Natural killer cell (primary cell): ENCODE measurements around the gene ALG1. TPM values are rescaled to one million over a fixed set of nuclear protein-coding genes. Genes with fewer than 3 reads are reported as not detected.

Experiments used
- ATAC-seq, 3 donors: fragments of 150-1000 bp in 2 of 3; fragments of 200-7000 bp in 1 of 3; cut with Tn5 transposase; 1 replicate in 1 of 3; 2 replicates in 2 of 3; pipeline ENCODE4 v1.10.0; 2021; ENCODE audit warnings: mild to moderate bottlenecking in 2 of 3, moderate library complexity in 2 of 3
- DNase-seq, 2 donors: peaks; one replicate each; pipeline versions ENCODE4 v3.0.0 to v3.0.0-alpha.2; 2013 to 2021; ENCODE audit warnings: mixed read lengths in 1 of 2
- H3K27ac ChIP-seq: one replicate; pipeline ENCODE4 v1.5.1; 2013; ENCODE audit warnings: mild to moderate bottlenecking, low read length
- H3K27me3 ChIP-seq: one replicate; pipeline ENCODE4 v1.6.1; 2013; ENCODE audit warnings: low read length; ENCODE audit not compliant: control insufficient read depth, insufficient read depth
- H3K36me3 ChIP-seq: one replicate; pipeline ENCODE4 v1.6.1; 2013; ENCODE audit warnings: low read length; ENCODE audit not compliant: control insufficient read depth, insufficient read depth
- H3K4me1 ChIP-seq: one replicate; pipeline ENCODE4 v1.6.1; 2013; ENCODE audit warnings: low read length; ENCODE audit not compliant: control insufficient read depth, insufficient read depth
- H3K4me3 ChIP-seq: one replicate; pipeline ENCODE4 v1.5.1; 2013; ENCODE audit warnings: low read length
- H3K9me3 ChIP-seq: one replicate; pipeline ENCODE4 v1.6.1; 2013; ENCODE audit warnings: low read length; ENCODE audit not compliant: control insufficient read depth, insufficient read depth
- H3K27ac Mint-ChIP-seq, 2 donors: one replicate each; pipeline ENCODE4 v1.8.0; 2022; ENCODE audit warnings: mild to moderate bottlenecking in 2 of 2, mixed read lengths in 2 of 2, moderate library complexity in 1 of 2
- H3K27me3 Mint-ChIP-seq, 2 donors: one replicate each; pipeline ENCODE4 v1.8.0; 2022; ENCODE audit warnings: low read depth in 2 of 2, mixed read lengths in 2 of 2
- H3K36me3 Mint-ChIP-seq: one replicate; pipeline ENCODE4 v1.8.0; 2022; ENCODE audit warnings: mixed read lengths
- H3K4me1 Mint-ChIP-seq, 2 donors: one replicate each; pipeline ENCODE4 v1.8.0; 2022; ENCODE audit warnings: mixed read lengths in 2 of 2
- H3K4me3 Mint-ChIP-seq: one replicate; pipeline ENCODE4 v1.8.0; 2022; ENCODE audit warnings: mild to moderate bottlenecking, moderate library complexity, mixed read lengths
- H3K9me3 Mint-ChIP-seq, 2 donors: one replicate each; pipeline ENCODE4 v1.8.0; 2022; ENCODE audit warnings: mixed read lengths in 2 of 2
- WGBS: methylation state at CpG from one replicate; pipeline ENCODE4 v1.1.7; 2013; ENCODE audit warnings: missing lambda C conversion rate; ENCODE audit not compliant: insufficient coverage; 5-methylcytosine and 5-hydroxymethylcytosine counted together
- intact Hi-C: fragments of 100-400 bp; cut with micrococcal nuclease; formaldehyde crosslinking; loops from one replicate; pipeline ENCODE4 v1.14.2; 2022
- total RNA-seq, 4 donors: library from RNA; stranded (reverse); fragments of 120-200 nt in 1 of 4; gene quantifications; one replicate each; pipeline versions ENCODE4 v1.2.3 to v1.2.4, GENCODE V29; 2013 to 2022
- TF ChIP-seq, protein P1 (sequence below): fragments of 200-600 bp; IDR thresholded peaks from one replicate; pipeline ENCODE4 v1.8.0; 2022; ENCODE audit warnings: antibody characterized with exemption

ALG1 gene
- total RNA-seq, 3 donors from 2014 or later (not counting 1 experiment from before 2014, with no cell fraction given): 13.4 to 20.0 (median 17.4) TPM

- Histone ChIP-seq H3K4me1 (no peaks in the 10 kb centered on the region), H3K27me3 (no peaks in the 10 kb centered on the region), H3K36me3 (no peaks in the 10 kb centered on the region), H3K9me3 (no peaks in the 10 kb centered on the region), H3K4me3 (no peak overlapping the region), H3K27ac (no peak overlapping the region)
- H3K36me3 Mint-ChIP-seq: no peaks in the 10 kb centered on the region
- TF ChIP-seq, protein P1, sequence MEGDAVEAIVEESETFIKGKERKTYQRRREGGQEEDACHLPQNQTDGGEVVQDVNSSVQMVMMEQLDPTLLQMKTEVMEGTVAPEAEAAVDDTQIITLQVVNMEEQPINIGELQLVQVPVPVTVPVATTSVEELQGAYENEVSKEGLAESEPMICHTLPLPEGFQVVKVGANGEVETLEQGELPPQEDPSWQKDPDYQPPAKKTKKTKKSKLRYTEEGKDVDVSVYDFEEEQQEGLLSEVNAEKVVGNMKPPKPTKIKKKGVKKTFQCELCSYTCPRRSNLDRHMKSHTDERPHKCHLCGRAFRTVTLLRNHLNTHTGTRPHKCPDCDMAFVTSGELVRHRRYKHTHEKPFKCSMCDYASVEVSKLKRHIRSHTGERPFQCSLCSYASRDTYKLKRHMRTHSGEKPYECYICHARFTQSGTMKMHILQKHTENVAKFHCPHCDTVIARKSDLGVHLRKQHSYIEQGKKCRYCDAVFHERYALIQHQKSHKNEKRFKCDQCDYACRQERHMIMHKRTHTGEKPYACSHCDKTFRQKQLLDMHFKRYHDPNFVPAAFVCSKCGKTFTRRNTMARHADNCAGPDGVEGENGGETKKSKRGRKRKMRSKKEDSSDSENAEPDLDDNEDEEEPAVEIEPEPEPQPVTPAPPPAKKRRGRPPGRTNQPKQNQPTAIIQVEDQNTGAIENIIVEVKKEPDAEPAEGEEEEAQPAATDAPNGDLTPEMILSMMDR: no peak
- H3K27me3 Mint-ChIP-seq: peaks cover 0 to 7% of the 10 kb centered on the region in 2 donors
- 91% methylated on average over 6 of the region's 7 CpGs for WGBS
- no peak overlapping the region for H3K27ac Mint-ChIP-seq
- DNase-seq (no peak), ATAC-seq (no peak)
- no peak overlapping the region for H3K4me3 Mint-ChIP-seq
- intact Hi-C loops: no loop called here
- H3K9me3 Mint-ChIP-seq: no peaks in the 10 kb centered on the region
- H3K4me1 Mint-ChIP-seq: no peaks in the 10 kb centered on the region
Measured at GRCh38 chr16:5064915-5065314, 6.7 kb upstream of the ALG1 start.

DNA sequence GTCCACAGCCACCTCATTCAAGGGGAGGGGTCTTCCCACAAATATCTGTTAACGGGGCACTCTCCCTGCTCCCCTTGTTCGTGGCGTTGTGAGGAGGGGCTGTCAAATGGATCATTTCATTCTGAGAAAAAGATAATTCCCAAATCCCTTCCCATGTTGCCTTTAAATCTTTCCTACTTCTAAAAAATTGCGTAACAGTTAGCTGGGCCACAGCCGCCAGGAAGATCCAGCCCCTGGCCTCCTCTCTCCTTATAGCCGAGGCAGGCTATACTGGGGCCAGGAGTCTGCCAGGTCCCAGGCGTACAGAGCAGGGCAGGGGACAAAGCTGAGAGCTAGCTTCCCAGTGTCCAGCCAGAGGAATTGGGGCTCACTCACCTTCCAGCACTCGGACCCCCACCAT lies 6.3 kb upstream of the ALG1 start:
- H3K27ac ChIP-seq: no peak overlapping the region
- Mint-ChIP-seq H3K9me3 (no peaks in the 10 kb centered on the region), H3K36me3 (no peaks in the 10 kb centered on the region), H3K27me3 (peaks cover 0 to 7% of the 10 kb centered on the region in 2 donors), H3K4me3 (no peak overlapping the region), H3K27ac (no peak overlapping the region), H3K4me1 (no peaks in the 10 kb centered on the region)
- WGBS: 90% methylated on average over 8 of the region's 8 CpGs
- intact Hi-C loops: no loop called here
- H3K4me3 ChIP-seq: no peak overlapping the region
- no peaks in the 10 kb centered on the region for H3K36me3 ChIP-seq
- TF ChIP-seq, protein P1: no peak
- H3K27me3 ChIP-seq: no peaks in the 10 kb centered on the region
- no peak for ATAC-seq
- no peaks in the 10 kb centered on the region for H3K4me1 ChIP-seq
- H3K9me3 ChIP-seq: no peaks in the 10 kb centered on the region
- no peak for DNase-seq

DNA sequence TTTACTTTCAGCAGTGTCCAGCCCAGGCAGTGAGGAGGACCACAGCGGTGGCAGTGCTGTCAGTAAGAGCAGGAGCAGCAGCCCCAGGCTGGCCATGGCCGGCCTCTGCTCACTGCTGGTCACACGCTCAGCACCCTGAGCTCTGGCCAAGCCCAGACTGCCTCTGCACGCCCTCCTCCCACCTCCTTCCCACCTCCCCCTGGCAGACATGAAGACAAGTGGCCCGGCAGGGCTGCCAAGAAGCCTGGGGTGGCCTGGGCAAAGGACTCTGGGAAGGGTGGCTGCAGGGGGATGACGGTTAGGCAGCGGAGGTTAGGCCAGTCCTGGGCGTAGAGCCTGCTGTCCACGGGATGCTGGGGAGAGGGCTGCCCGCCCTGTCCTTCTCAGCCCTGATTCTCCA lies 5.8 kb upstream of the ALG1 start, which contains the start of gene C16orf89:
TSS of gene C16orf89 (minus strand) at position 144 of the 400 bp plus-strand sequence. CDS start at position 96, 48 bp downstream.
- Mint-ChIP-seq H3K4me3 (no peak within 1 kb of the TSS), H3K27ac (no peak within 1 kb of the TSS), H3K27me3 (peaks cover 0 to 7% of the 10 kb centered on the region in 2 donors), H3K36me3 (no peaks in the 10 kb centered on the region), H3K9me3 (no peaks in the 10 kb centered on the region), H3K4me1 (peaks cover 2% of the 10 kb centered on the region in 2 donors)
- no peak for ATAC-seq
- H3K27ac ChIP-seq: no peak within 1 kb of the TSS
- WGBS: 85% methylated on average over 10 of the region's 10 CpGs
- H3K4me3 ChIP-seq: no peak within 1 kb of the TSS
- H3K4me1 ChIP-seq: no peaks in the 10 kb centered on the region
- intact Hi-C loops: no loop called here
- H3K36me3 ChIP-seq: no peaks in the 10 kb centered on the region
- no peaks in the 10 kb centered on the region for H3K27me3 ChIP-seq
- TF ChIP-seq, protein P1: no peak
- H3K9me3 ChIP-seq: no peaks in the 10 kb centered on the region
- DNase-seq: no peak

- Mint-ChIP-seq H3K36me3 (no peaks in the 10 kb centered on the region), H3K4me3 (no peak overlapping the region)
- TF ChIP-seq, protein P1: no peak
Measured at GRCh38 chr16:5066511-5066910, 5.1 kb upstream of the ALG1 start.

More at GRCh38 chr16:5066511-5066910, 5.1 kb upstream of the ALG1 start:
- H3K27me3 ChIP-seq: no peaks in the 10 kb centered on the region
- DNase-seq (no peak), ATAC-seq (no peak)
- H3K4me1 Mint-ChIP-seq: peaks cover 9% of the 10 kb centered on the region in 2 donors
- intact Hi-C loops: no loop called here
- H3K36me3 ChIP-seq: no peaks in the 10 kb centered on the region
- peaks cover 5% of the 10 kb centered on the region for H3K4me1 ChIP-seq
- H3K27ac ChIP-seq: no peak overlapping the region
- peaks cover 0 to 7% of the 10 kb centered on the region in 2 donors for H3K27me3 Mint-ChIP-seq
- 76% methylated on average over 5 of the region's 6 CpGs for WGBS
- no peaks in the 10 kb centered on the region for H3K9me3 ChIP-seq
- H3K9me3 Mint-ChIP-seq: no peaks in the 10 kb centered on the region
- H3K27ac Mint-ChIP-seq: no peak overlapping the region
- H3K4me3 ChIP-seq: no peak overlapping the region
